Activated T-cell treated with anti-CD3 and anti-CD28 coated beads for 24 hours (primary cell): Measurements from ENCODE around the gene CAPG.
A peak's percentile ranks its signal among the peaks of the same experiment; 100 is the strongest.

Experiments
- DNase-seq: peaks from one replicate; pipeline ENCODE4 v3.0.0-alpha.2; 2020; ENCODE audit warnings: low read depth

The CAPG gene

DNA sequence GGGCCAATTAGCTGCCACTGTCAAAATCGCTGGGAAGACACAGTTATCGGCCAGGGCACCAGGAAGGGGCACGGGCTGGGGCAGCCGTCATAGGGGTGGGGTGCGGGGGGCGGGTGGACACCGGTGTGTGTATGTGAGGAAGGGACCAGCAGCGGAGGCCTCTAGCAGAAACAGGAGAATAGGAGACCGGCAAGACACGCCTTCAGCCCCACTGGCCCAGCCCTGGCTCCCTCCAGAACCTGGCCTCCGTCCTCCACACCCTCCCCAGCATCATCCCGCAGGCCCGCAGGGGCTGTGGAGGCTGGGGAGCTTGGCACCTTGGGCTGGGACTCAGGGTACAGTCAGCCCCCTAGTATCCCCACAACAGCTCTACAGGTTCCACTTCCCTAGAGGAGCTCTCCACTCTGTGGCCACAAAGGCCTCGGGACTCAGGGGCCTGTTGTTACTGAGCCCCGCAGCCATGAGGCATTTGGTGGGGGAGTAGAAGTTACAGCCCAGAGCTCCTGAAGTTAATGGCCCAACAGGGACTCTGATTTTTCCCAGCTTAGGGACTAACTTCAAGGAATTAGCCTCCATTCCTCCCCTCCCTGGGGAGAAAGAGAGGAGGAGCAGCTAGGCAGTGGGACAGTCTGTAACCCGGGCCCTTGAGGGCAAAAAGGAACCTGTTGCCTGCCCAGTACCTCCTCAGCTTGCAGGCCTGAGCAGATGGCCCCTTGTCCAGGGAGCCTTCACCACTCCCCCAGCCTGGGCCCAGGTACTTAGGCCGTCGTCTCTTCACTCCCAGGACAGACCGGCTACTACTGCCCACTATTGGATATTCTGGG, 28.2 kb upstream of the CAPG start:
- no peak for DNase-seq

DNA sequence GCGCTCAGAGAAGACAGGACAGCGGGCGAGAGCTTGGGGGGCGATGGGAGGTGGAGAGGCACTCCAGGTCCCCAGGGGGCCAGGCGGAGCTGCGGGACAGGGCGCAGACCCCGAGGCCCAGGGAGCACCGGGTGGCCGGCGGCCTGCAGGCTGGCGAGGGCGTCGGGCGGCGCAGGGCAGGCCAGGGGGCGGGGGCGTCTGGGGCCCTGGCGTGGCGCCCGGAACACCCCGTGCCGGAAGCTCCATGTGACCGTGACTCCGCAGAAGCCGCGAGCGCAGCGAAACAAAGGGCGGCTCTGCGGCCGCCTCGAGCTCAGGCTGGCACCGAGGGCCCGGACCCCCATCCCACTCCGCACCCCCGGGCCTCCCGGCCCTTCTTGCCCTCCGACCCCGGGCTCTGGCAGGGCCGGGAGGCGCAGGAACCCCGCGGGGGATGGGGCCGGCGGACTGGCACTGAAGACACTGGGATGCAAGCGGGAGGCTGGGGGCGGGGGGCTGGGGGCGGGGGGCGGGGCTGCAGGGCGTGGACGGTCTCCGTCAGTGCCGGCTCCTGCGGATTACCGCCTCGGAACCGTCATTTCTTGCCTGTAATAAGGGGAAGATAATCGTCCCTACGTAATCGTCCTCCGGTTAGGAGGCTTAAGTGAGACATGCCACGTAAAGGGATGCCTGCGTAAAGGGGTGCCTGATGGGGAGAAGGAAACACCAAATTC, 27.5 kb upstream of the CAPG start:
- peak; percentile 57 for DNase-seq

DNA sequence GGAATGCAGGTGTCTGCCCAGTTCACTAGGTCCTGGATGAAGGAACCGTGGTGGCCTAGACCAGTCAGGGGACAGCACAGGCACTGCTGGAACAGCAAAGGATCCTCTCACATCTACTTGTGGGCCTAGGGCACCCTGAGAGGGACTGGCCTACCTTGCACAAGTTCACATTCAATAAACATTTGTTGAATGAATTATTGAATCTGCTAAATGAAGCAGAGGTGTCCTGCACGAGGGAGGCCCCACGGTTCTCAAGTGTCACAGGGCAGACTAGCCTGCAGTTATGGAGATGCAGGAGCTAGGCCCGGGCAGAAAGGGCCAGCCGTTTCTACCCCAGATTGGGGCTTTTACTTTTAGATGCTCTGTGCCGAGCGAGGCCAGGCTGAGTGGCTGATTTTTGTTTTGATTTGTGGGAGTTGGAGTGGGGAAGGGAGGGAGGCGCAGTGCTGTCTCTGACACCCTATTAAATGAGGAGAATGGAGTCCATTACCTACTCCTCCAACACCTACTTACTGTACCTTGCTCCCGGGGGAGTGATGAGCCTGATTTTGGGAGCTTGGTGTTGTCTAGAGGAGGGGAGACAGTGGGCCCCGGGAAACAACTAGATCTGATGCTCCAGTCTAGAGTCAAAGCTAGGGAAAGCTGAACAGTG, 26.8 kb upstream of the CAPG start:
- DNase-seq = no peak

DNA sequence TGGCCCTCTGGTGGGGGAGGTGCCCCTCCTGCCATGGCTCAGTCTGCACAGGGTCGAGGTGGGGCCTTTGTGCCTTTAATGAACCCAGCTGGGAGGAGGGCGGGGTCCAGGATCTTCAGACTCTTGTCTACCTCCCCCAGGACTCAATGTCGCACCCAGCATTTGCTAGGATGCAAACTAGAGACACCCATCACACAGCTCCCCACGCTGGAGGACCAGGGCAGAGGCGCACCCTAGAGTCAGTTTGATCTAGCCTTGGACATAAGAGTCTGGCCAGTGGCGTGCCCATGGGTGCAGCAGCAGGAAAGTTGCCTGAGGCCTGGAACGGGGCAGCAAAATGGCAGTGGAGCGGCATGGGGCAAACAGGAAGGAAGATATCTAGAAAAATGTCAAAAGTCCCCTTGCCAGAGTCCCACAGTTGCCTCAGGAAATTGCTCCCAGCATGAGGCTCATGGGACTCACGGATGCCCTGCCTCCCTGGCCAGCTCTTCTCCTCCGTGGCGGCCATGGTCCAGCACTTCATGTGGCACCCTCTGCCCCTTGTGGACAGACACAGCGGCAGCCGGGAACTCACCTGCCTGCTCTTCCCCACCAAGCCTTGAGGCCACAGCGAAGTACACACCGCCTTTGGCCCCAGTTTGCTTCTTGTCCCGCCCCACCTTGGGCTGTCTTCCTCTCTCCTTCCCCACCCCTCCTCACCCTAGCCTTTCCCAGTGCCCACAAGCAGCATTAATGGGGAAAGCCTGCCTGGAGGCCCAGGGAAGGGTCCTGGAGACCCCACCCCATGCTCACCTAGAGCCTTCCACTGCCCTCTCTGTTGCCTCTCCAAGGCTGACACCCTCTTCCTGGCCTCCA, 26.0 kb upstream of the CAPG start:
- no peak for DNase-seq

DNA sequence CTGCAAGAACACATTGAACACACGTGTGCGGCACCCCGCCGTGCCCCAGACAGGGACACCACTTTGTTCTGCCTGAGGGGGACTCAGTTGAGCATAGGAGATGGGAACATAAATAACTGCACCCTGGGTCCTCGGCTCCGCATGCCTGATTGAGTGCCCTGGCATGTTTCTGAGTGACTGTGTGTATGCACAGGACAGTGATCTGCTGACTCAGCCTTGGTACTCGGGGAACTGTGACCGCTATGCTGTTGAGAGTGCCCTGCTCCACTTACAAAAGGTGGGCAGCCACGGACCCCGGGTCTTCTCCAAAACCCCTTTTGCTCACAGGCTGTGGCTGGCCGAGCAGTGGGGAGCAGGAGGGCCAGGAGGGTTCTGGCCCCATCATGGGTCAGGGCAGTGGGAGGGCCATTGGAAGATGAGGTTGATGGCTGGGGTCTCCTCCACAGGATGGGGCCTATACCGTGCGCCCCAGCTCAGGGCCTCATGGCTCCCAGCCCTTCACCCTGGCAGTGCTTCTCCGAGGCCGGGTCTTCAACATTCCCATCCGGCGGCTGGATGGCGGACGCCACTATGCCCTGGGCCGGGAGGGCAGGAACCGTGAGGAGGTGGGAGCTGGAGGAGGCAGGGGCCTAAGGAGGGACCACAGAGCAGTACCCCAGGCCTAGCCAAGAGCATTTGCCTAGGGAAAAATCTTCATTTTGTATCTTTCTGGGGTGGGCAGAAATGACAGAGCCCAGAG, 25.2 kb upstream of the CAPG start:
- DNase-seq = no peak

DNA sequence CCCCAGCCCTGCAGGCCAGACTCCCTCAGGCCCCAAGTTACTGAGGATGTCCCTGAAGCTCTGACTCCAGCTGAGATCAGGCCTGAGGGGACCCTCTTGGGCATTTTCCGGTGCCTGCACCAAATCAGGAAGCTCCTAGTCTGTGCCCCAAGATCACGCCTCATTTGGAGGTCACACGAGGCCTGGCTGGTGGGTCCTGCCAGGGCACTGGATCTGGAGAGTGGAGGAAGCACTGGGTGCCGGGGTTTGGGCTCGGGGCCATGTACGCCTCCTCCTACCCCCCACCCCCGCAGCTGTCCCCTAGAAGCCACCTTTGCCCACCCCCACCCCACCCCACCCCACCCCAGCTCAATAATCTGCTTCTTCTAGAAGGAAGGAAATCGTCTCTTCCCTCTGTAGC, 24.5 kb upstream of the CAPG start:
- DNase-seq = no peak

DNA sequence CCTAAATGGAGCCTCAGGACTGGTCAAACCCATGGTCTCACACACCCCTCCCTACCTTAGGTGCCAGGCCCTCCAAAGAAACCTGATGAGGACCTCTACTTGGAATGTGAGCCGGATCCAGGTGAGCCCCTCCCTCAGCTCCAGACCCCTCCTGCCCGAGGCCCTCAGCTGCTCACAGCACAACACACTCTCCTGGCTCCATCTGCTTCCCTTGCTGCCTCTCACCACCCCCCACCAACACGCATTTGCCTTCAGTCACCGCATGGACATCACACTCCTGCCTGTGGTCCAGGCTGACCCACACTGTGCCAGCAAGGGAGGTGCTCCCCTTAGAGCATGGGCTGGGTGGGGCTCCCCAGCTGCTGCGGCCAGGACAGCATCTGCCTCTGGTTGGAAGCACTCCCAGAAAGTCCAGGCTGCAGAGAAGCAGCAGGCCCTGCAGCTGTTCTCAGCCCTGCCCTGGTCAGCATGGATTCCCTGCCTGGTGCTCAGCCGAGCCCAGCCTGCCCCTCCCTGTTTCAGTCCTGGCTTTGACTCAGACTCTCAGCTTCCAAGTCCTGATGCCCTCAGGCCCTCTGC, 23.4 kb upstream of the CAPG start:
- no peak for DNase-seq

DNA sequence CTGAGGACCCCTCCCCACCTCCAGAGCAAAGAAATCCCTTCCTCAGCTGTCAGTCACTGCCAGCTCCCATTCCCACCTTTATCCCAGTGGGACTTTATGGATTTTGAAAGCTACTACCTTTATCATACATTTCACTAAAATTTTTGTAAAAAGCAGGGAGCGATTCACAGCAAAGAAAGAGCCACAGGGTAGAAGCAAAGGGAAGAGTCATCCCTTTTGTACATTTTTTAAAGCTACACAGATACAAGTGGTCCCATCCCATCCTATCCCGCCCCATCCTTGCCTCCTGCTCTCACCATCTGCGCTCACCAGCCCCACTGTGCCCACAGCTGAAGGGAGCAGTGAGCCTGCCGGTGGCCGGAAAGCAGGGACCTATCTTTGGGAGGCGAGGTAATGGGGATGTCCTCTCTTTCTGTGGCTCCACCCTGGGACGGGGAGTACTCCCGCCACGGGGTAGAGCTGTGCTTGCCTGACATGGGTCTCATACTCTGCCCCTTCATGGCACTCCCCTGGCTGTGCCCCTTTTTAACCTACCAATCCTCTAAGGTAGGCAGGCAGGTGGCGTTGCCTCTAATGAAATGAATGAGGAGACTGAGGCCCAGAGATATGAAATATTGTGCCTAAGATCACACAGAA, 21.5 kb upstream of the CAPG start:
- no peak for DNase-seq

DNA sequence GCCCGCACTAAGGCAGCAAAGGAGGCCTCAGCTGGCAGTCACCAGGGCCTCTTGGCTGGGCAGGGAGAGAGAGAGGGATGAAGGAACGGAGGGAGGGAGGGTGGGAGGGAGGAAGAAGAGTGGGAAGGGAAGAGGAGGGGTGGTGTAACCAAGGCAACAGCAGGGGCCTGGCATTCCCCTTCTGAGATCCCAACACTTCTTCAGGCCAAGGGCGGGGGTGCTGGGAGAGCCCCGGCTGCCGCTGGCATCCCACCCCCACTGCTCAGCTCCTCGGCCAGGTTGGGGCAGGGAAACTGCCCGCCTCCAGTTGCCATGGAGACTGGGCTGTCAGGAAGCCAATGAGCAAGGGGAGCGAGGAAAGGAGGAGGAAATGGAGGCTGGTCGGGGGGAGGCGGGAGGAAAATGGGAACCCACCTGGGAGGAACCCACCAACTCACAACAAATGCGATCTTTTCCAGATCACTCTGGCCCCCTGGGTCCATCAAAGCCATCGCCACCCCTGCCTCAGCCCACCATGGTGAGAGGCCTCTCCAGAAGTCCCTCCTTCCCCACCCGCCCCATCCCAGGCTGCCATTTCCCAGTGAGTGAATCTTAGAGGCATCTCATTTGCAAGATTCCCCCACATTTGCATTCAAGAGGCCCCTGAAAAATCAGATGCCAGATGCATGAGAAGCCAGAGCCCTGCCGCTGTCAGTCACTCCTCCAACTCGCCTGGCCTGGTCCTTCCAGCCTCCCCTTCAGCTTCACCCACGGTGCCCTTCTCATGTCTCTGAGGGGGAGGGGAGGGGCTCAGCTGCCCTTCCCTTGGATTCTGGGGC, 20.8 kb upstream of the CAPG start:
- DNase-seq = no peak

DNA sequence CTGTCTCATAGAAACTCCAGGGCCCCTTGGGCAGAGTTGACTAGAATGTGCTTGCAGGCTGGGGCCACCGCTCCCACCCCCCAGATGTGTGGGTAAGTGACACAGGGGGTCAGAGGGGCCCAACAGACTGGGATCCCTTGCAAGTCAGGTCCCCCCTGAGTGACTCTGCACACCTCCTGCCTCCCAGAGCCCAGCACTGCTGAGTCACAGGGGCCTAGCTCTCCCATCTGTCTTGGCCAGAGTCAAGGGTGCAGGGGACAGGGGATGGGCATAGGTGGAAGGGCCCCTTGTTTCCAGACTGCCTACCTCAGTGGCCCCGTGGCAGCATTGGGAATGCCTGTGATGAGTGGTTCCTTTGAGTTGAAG, 19.7 kb upstream of the CAPG start:
- no peak for DNase-seq

DNA sequence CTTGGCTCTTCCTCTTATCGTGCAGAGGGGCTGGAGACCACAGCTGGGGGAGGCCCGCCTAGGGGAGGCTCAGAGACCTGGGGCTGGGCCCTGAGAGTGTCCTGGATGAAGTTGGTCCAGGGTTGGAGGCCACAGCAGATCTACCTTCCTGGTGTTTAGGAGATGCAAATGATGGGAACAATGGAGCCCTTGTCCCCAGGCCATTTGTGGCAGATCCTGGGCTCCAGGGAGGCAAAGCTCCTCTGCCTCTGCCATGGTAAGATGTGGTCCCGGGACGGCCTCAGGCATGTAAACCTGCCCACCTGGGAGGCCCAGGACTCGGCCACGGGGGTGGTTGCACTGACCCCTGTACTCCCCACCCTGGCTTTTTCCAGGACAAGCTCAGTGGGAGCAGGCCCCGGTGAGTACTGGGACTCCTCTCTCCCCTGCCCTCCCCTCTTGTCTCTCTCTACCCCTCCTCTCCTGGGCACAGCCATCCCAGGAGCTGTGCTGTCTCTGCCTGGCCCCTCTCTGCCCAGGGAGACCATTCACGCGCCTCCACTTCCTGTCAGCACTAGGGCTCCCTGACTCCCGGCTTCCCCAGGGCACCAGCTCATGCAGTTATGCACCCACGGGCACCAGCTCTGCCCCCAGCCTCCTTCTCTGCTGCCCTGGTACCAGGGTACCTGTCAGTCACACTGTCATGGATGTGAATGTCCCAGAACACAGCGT, 19.2 kb upstream of the CAPG start:
- DNase-seq = no peak

DNA sequence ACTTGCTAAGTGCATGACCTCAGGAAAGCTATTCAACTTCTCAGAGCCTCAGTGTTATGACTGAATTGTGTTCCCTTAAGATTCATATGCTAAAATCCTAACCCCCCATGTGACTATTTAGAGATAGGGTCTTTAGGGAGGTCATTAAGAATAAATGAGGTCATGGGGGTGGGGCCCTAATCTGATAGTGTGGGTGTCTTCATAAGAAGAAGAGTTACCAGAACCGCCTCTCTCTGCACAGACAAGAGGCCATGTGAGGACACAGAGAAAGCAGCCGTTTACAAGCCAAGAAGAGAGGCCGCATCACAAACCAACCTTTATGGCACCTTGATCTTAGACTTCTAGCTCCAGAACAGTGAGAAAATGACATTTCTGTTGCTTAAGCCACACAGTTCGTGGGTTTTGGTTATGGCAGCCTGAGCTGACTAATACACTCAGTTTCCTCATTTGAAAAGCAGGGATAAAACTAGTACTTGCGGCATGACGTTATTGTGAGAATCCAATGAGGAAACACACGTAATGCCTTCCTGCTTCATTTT, 18.2 kb upstream of the CAPG start:
- DNase-seq = no peak

DNA sequence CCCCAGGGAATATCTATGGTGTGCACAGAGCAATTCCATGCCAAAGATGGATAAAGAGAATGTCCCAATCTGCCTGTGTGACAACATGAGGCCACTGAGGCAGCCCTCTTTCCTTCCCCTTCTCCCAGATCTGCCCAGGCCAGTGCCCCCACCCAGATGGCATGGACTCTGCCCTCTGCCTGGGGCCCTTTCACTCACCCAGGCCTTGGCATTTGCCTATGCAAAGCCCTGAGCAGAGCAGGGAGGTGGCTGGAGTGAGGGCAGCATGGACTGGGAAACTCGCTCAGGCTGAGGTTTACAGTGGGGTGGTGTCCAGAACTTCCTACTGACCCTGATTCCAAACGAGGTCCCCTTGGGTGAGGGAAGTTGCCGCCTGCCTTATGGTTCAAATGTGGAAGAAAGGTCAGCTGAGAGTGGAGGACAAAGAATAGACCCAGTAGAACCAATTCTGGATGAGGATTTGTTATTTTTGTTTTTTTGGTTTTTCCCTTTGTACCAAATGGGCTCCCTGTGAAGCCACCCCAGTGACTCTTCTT, 17.2 kb upstream of the CAPG start:
- DNase-seq = no peak

DNA sequence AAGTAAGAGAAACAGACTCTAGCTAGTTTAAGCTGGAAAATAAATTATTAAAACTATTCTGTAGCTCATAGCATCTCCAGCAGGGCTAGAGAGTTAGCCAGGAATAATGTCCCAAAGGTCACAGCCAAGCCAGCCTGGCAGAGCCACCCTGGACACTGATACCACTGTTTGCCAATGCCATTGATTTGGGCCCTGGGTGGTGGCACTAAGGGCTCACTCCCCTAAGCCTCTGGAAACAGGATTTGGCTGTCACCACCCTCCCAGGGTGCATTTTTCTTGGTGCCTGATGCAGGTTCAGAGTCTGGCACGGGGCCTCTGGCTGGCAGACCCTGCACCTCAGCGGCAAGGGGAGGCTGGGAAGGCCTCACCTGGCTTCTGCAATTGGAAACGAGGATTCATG, 15.4 kb upstream of the CAPG start:
- no peak for DNase-seq

DNA sequence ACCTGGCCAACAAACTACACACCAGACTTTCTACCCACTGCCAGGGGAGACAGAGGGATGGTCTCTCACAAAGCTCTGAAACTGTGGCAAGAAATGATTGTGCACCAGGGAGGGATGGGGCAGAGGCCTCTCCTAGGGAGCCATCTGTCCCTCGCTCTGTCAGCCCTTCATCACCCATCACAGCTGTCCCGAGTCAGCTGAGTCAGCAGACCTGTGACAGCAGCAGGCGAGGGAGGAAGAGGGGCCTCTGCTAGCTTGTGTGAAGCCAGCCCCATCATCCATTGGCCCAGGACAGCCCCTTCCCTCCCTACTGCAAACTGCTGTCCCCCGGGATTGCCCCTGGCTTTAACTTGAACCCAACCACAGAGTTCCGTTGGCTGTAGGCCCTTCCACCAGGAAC, 13.4 kb upstream of the CAPG start:
- DNase-seq = no peak

DNA sequence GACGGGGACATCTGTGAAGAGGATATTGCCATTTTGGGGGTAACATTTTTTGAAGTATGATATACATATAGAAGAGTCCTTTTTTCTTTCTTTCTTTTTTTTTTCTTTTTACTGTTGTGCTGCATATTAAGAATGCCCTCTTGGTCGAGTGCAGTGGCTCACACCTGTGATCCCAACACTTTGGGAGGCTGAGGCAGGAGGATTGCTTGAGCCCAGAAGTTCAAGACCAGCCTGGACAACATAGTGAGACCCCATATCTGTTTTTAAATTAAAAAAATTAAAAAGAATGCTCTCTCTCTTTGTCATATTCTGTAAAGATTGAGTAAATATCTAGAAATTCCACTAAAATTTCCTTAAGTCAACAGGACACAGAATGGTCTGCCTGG, 11.9 kb upstream of the CAPG start:
- DNase-seq = no peak

DNA sequence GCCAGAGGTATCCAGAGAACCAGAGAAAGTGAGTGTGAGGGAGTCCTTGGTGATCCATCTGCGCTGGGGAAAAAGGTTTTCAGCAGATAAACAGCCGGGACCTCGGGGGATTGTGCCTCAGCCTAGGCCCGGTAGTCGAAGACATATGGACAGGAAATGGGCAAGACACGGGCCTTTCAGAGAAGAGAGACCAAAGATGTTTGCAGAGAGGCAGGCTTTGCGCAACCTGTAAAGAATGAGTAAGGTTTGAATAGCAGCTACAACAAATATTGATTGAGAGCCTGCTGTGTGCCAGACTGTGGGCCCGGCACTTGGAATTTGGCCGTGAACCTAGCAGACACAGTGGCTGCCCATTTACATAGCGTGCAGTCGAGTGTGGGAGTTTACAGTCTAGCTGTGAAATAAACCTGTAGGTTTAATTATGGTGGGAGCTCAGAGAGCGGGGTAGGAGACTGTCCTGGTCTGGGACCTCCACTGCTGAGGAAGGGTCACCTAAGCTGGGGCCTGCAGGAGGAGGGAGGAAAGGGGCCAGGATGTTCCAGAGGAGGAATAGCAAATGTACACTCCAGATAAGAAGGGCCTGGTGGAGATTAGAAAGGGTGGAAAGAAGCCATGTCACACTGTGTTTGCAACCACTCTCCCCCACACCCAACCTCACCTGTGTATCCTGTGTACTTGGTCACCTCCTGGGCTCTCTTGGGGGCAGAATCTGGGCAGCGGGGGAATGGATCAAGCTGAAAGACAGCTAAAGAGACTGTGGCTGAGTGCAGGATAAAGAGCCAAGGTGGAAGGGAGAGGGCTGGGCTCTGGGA, 11.3 kb upstream of the CAPG start:
- no peak for DNase-seq
